Peyer's patch (tissue), 4 donors: Measurements from ENCODE around the gene SH2D3A.

Experiments
- POLR2A ChIP-seq, 2 donors: fragments of 450-650 bp; IDR thresholded peaks; one replicate each; pipeline ENCODE4 v1.5.1; 2017; ENCODE audit warnings: antibody characterized with exemption in 2 of 2, mild to moderate bottlenecking in 2 of 2, moderate library complexity in 2 of 2
- TF ChIP-seq, protein P1 (sequence below), 6 experiments: fragments of 450-650 bp in 4 of 6; fragments of 200-600 bp in 2 of 6; sonication (generic) in 1 of 6; IDR thresholded peaks; one replicate each; pipeline ENCODE4 v1.5.1; 2017 to 2019; ENCODE audit warnings: antibody characterized with exemption in 6 of 6, mild to moderate bottlenecking in 3 of 6, moderate library complexity in 1 of 6

DNA sequence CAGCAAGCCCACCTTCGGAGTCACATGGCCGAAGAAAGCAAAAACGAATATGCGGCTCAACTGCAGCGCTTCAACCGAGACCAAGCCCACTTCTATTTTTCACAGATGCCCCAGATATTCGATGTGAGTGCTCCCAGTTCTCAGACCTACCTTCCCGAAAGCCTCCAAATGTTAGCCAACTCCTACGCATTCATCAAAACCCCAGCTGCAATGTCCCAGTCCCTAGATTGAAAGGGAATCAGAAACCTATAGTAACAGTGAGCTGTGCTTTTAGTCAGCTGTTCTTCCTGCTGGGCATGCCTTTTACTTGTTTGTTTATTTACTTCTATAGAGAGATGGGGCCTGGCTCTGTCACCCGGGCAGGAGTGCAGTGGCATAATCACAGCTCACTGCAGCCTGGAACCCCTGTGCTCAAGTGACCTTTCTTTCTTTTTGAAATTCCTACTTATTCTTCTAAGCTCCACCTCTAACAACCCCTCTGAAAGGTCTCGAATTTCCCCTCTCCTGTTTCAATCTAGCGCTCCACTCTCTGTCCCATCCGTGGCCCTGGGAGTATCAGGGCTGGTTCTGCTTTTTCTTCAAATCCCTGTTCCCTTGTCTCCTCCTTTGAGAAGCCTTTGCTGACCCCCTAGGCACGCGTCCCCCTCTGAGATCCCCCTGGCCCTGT is 23.4 kb downstream of the SH2D3A start:
- TF ChIP-seq, protein P1, sequence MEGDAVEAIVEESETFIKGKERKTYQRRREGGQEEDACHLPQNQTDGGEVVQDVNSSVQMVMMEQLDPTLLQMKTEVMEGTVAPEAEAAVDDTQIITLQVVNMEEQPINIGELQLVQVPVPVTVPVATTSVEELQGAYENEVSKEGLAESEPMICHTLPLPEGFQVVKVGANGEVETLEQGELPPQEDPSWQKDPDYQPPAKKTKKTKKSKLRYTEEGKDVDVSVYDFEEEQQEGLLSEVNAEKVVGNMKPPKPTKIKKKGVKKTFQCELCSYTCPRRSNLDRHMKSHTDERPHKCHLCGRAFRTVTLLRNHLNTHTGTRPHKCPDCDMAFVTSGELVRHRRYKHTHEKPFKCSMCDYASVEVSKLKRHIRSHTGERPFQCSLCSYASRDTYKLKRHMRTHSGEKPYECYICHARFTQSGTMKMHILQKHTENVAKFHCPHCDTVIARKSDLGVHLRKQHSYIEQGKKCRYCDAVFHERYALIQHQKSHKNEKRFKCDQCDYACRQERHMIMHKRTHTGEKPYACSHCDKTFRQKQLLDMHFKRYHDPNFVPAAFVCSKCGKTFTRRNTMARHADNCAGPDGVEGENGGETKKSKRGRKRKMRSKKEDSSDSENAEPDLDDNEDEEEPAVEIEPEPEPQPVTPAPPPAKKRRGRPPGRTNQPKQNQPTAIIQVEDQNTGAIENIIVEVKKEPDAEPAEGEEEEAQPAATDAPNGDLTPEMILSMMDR (IDR thresholded peaks at IDR 0.05): no peak
- TF ChIP-seq POLR2A (IDR thresholded peaks at IDR 0.05): no peak
